ENCODE measurements around the gene ABI3BP. TPM values are rescaled to one million over a fixed set of nuclear protein-coding genes. Genes with fewer than 3 reads are reported as not detected.

The ABI3BP gene
- total RNA-seq, 2 experiments from 2014 or later, result not detected

- H3K4me3 Mint-ChIP-seq, result peak overlapping the region; percentile 97
- H3K27ac Mint-ChIP-seq, result peak overlapping the region; percentile 97
- peak overlapping the region; percentile 73 for H3K4me3 ChIP-seq (ENCODE audit: low read length)
- H3K27me3 ChIP-seq (ENCODE audit: control insufficient read depth in 1 of 2, insufficient read depth in 2 of 2, low read length in 2 of 2), result no peaks in the 10 kb centered on the region
- H3K9me3 ChIP-seq (ENCODE audit: control insufficient read depth in 1 of 2, insufficient read depth in 1 of 2, low read length in 2 of 2), result no peaks in the 10 kb centered on the region
- peaks cover under 1% of the 10 kb centered on the region for H3K36me3 ChIP-seq (ENCODE audit: insufficient read depth, low read length)
- H3K9me3 Mint-ChIP-seq, result no peaks in the 10 kb centered on the region
- TF ChIP-seq, protein P1, sequence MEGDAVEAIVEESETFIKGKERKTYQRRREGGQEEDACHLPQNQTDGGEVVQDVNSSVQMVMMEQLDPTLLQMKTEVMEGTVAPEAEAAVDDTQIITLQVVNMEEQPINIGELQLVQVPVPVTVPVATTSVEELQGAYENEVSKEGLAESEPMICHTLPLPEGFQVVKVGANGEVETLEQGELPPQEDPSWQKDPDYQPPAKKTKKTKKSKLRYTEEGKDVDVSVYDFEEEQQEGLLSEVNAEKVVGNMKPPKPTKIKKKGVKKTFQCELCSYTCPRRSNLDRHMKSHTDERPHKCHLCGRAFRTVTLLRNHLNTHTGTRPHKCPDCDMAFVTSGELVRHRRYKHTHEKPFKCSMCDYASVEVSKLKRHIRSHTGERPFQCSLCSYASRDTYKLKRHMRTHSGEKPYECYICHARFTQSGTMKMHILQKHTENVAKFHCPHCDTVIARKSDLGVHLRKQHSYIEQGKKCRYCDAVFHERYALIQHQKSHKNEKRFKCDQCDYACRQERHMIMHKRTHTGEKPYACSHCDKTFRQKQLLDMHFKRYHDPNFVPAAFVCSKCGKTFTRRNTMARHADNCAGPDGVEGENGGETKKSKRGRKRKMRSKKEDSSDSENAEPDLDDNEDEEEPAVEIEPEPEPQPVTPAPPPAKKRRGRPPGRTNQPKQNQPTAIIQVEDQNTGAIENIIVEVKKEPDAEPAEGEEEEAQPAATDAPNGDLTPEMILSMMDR (IDR thresholded peaks at IDR 0.05), result no peak
- peaks cover 24% of the 10 kb centered on the region for H3K4me1 ChIP-seq (ENCODE audit: insufficient read depth, low read length)
- H3K27me3 Mint-ChIP-seq, result peaks cover 18% of the 10 kb centered on the region
- intact Hi-C loops (cut with DNase I, micrococcal nuclease), result loop anchor here in 1 of 2 experiments (2.0 to 10.0 kb wide), 4 partner anchors 308 to 891 kb away; partner anchors contain the start of genes CMSS1, LNP1, PCNP and TBC1D23
- ChIA-PET POLR2A (interaction anchor here (0.7 to 2.8 kb wide), 9 partner anchors 16 to 968 kb away, joined by 3 to 16 read pairs (median 6); partner anchors contain the start of genes LNP1, NIT2, TBC1D23 and TOMM70), CTCF (no interaction called here)
- H3K4me1 Mint-ChIP-seq (ENCODE audit: low read depth), result peaks cover 43% of the 10 kb centered on the region
- ATAC-seq (ENCODE audit: poor library complexity), result no peak
- DNase-seq, result no peak
- peak overlapping the region; percentile 74 to 94 for H3K27ac ChIP-seq (ENCODE audit: low read depth in 1 of 2, low read length in 2 of 2)
- peaks cover 29% of the 10 kb centered on the region for H3K36me3 Mint-ChIP-seq (ENCODE audit: low read depth)
Observed at GRCh38 chr3:100708644-100708988, 284.6 kb downstream of the ABI3BP start.

DNA sequence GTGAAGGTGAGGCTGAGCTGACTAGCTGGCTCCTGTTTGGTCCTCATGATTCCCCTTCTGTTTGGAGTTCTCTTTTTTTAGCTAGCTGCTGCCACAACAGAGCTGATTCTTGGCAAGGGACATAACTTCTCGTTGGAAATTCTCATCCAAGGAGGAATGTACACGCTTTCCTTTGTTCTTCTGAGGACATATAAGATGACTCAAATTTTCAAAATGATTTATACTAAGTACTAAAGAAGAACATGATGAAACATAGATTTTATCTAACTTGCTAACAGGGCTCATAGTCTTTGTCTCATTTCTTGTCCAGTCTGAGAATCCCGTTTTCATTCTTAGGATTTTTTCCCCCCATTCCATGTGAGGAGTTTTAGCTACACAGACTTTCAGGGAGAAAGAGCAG lies 286.9 kb downstream of the ABI3BP start:
- H3K4me1 Mint-ChIP-seq (ENCODE audit: low read depth), result peaks cover 21% of the 10 kb centered on the region
- H3K27me3 Mint-ChIP-seq, result peaks cover 34% of the 10 kb centered on the region
- intact Hi-C loops (cut with DNase I, micrococcal nuclease), result loop anchor here in 1 of 2 experiments (5.0 to 10.0 kb wide), 2 partner anchors 868 to 889 kb away; partner anchors contain the start of genes CMSS1 and PCNP
- TF ChIP-seq, protein P1 (IDR thresholded peaks at IDR 0.05), result no peak
- no peak overlapping the region for H3K27ac ChIP-seq (ENCODE audit: low read depth in 1 of 2, low read length in 2 of 2)
- peaks cover 24% of the 10 kb centered on the region for H3K4me1 ChIP-seq (ENCODE audit: insufficient read depth, low read length)
- ATAC-seq (ENCODE audit: poor library complexity) (no peak), DNase-seq (no peak)
- H3K36me3 ChIP-seq (ENCODE audit: insufficient read depth, low read length), result no peaks in the 10 kb centered on the region
- no peak overlapping the region for H3K27ac Mint-ChIP-seq
- peaks cover 12% of the 10 kb centered on the region for H3K36me3 Mint-ChIP-seq (ENCODE audit: low read depth)
- no peak overlapping the region for H3K4me3 ChIP-seq (ENCODE audit: low read length)
- H3K9me3 Mint-ChIP-seq, result no peaks in the 10 kb centered on the region
- CTCF ChIA-PET, result no interaction called here
- no peaks in the 10 kb centered on the region for H3K27me3 ChIP-seq (ENCODE audit: control insufficient read depth in 1 of 2, insufficient read depth in 2 of 2, low read length in 2 of 2)
- no peaks in the 10 kb centered on the region for H3K9me3 ChIP-seq (ENCODE audit: control insufficient read depth in 1 of 2, insufficient read depth in 1 of 2, low read length in 2 of 2)
- POLR2A ChIA-PET, result no interaction called here
- peak overlapping the region; percentile 20 for H3K4me3 Mint-ChIP-seq

GRCh38 chr3:100703865-100704264 lies 289.4 kb downstream of the ABI3BP start:
- Histone ChIP-seq H3K27me3 (ENCODE audit: control insufficient read depth in 1 of 2, insufficient read depth in 2 of 2, low read length in 2 of 2) (no peaks in the 10 kb centered on the region), H3K27ac (ENCODE audit: low read depth in 1 of 2, low read length in 2 of 2) (no peak overlapping the region), H3K4me3 (ENCODE audit: low read length) (no peak overlapping the region), H3K9me3 (ENCODE audit: control insufficient read depth in 1 of 2, insufficient read depth in 1 of 2, low read length in 2 of 2) (no peaks in the 10 kb centered on the region), H3K4me1 (ENCODE audit: insufficient read depth, low read length) (peaks cover 8% of the 10 kb centered on the region), H3K36me3 (ENCODE audit: insufficient read depth, low read length) (no peaks in the 10 kb centered on the region)
- DNase-seq (no peak), ATAC-seq (ENCODE audit: poor library complexity) (no peak)
- H3K9me3 Mint-ChIP-seq, result no peaks in the 10 kb centered on the region
- intact Hi-C loops (cut with DNase I, micrococcal nuclease), result loop anchor here in 1 of 2 experiments (2.0 to 10.0 kb wide), 2 partner anchors 297 to 871 kb away; partner anchors contain the start of gene PCNP
- H3K4me1 Mint-ChIP-seq (ENCODE audit: low read depth), result peaks cover 6% of the 10 kb centered on the region
- TF ChIP-seq, protein P1 (IDR thresholded peaks at IDR 0.05), result no peak
- ChIA-PET POLR2A (no interaction called here), CTCF (interaction anchor here (1.3 kb wide), 1 partner anchor 10 kb away, joined by 4 read pairs; no protein-coding TSS in a partner anchor)
- no peak overlapping the region for H3K27ac Mint-ChIP-seq
- peaks cover 1% of the 10 kb centered on the region for H3K36me3 Mint-ChIP-seq (ENCODE audit: low read depth)
- peaks cover 58% of the 10 kb centered on the region for H3K27me3 Mint-ChIP-seq
- no peak overlapping the region for H3K4me3 Mint-ChIP-seq

All from CD4-positive, alpha-beta T cell (primary cell).